OCI-LY1 (cell line): ENCODE results near the gene SH3D19.

ENCODE experiments used
- H2AFZ ChIP-seq: fragments of 200-600 bp; sonication (generic), shearing (Covaris generic); 2 replicates; pipeline ENCODE4 v1.6.0; 2014; ENCODE audit warnings: antibody characterized with exemption, mild to moderate bottlenecking, low read length
- H3F3A ChIP-seq: fragments of 200-600 bp; sonication (generic), shearing (Covaris generic); 2 replicates; pipeline ENCODE4 v1.6.0; 2014; ENCODE audit warnings: mild to moderate bottlenecking, antibody characterized with exemption, low read length, moderate library complexity; ENCODE audit not compliant: insufficient read depth
- H3K27ac ChIP-seq: fragments of 200-600 bp; sonication (generic); 2 replicates; pipeline ENCODE4 v1.5.1; 2014; ENCODE audit warnings: low read length, mixed run types, mild to moderate bottlenecking, low read depth; ENCODE audit not compliant: poor library complexity, severe bottlenecking
- H3K27me3 ChIP-seq: fragments of 200-600 bp; sonication (generic); 2 replicates; pipeline ENCODE4 v1.6.0; 2014; ENCODE audit warnings: antibody characterized with exemption, mild to moderate bottlenecking, low read length, moderate library complexity; ENCODE audit not compliant: insufficient read depth
- H3K36me3 ChIP-seq: fragments of 200-600 bp; sonication (generic); 2 replicates; pipeline ENCODE4 v1.6.1; 2014; ENCODE audit warnings: mild to moderate bottlenecking, antibody characterized with exemption, low read length, moderate library complexity, mixed read lengths; ENCODE audit not compliant: insufficient read depth
- H3K4me1 ChIP-seq: fragments of 200-600 bp; sonication (generic); 2 replicates; pipeline ENCODE4 v1.5.1; 2014; ENCODE audit warnings: mild to moderate bottlenecking, low read length, moderate library complexity; ENCODE audit not compliant: insufficient read depth, severe bottlenecking
- H3K4me2 ChIP-seq: fragments of 200-600 bp; sonication (generic), shearing (Covaris generic); 2 replicates; pipeline ENCODE4 v1.6.1; 2014; ENCODE audit warnings: low read length
- H3K4me3 ChIP-seq: fragments of 200-600 bp; sonication (generic); 2 replicates; pipeline ENCODE4 v1.5.1; 2014; ENCODE audit warnings: low read length, low read depth, mild to moderate bottlenecking, mixed read lengths; ENCODE audit not compliant: poor library complexity, severe bottlenecking
- H3K79me2 ChIP-seq: fragments of 200-600 bp; shearing (Covaris generic); 2 replicates; pipeline ENCODE4 v1.6.1; 2016; ENCODE audit warnings: mixed run types, low read length, mixed read lengths; ENCODE audit not compliant: insufficient read depth
- H3K9ac ChIP-seq: fragments of 200-600 bp; sonication (generic), shearing (Covaris generic); 2 replicates; pipeline ENCODE4 v1.6.1; 2014; ENCODE audit warnings: mild to moderate bottlenecking, low read length, mixed read lengths
- H3K9me2 ChIP-seq: fragments of 200-600 bp; sonication (generic), shearing (Covaris generic); 2 replicates; pipeline ENCODE4 v1.6.1; 2014; ENCODE audit warnings: low read depth, mild to moderate bottlenecking, low read length, mixed read lengths
- H3K9me3 ChIP-seq: fragments of 200-600 bp; shearing (Covaris generic); 2 replicates; pipeline ENCODE4 v1.6.1; 2014; ENCODE audit warnings: low read length, mixed read lengths
- H4K20me1 ChIP-seq: fragments of 200-600 bp; sonication (generic), shearing (Covaris generic); 2 replicates; pipeline ENCODE4 v1.6.0; 2016; ENCODE audit warnings: mild to moderate bottlenecking, low read length; ENCODE audit not compliant: insufficient read depth
- CTCF ChIP-seq: fragments of 200-600 bp; sonication (generic), shearing (Covaris generic); IDR thresholded peaks from 2 replicates; pipeline ENCODE4 v1.5.1; 2017; ENCODE audit warnings: mild to moderate bottlenecking, antibody characterized with exemption, low read length, moderate library complexity, mixed read lengths
- EZH2 ChIP-seq: fragments of 200-600 bp; sonication (generic), shearing (Covaris generic); IDR thresholded peaks from 2 replicates; pipeline ENCODE4 v1.8.0; 2017; ENCODE audit warnings: borderline replicate concordance, mixed run types, mild to moderate bottlenecking, antibody characterized with exemption, low read length, moderate library complexity, mixed read lengths

The SH3D19 gene

DNA sequence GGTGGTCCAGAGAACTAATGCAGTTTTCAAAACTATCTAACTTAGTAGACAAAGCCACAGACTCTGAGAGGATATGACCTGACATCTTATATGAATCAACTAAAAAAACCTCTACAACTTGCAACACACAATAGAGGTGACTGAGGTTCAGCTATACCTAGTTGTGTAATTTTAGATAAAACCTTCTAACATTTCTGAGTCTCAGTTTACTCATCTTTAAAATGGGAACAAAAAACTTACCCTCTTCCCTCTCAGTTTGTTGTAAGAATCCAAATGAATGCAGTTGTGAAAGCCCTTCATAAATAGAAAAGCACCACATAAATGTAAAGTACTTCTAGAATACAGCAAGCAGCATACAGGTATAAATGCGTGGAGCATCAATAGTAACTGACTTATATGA, 5.9 kb downstream of the SH3D19 start:
- Histone ChIP-seq H3K79me2 (no peaks in the 10 kb centered on the region), H3K9me2 (no peaks in the 10 kb centered on the region), H3K27me3 (no peaks in the 10 kb centered on the region), H3K4me1 (no peaks in the 10 kb centered on the region), H3F3A (no peaks in the 10 kb centered on the region), H3K36me3 (no peaks in the 10 kb centered on the region), H3K4me2 (no peak overlapping the region), H3K27ac (no peak overlapping the region), H2AFZ (no peak overlapping the region), H3K9me3 (no peaks in the 10 kb centered on the region), H4K20me1 (no peaks in the 10 kb centered on the region), H3K9ac (no peak overlapping the region), H3K4me3 (no peak overlapping the region)
- TF ChIP-seq CTCF (no peak), EZH2 (no peak)

GRCh38 chr4:151318307-151319006, 6.9 kb downstream of the SH3D19 start:
- H3K79me2 ChIP-seq, result no peaks in the 10 kb centered on the region
- no peak overlapping the region for H2AFZ ChIP-seq
- no peak overlapping the region for H3K4me3 ChIP-seq
- H3K9me3 ChIP-seq, result no peaks in the 10 kb centered on the region
- no peak overlapping the region for H3K4me2 ChIP-seq
- no peaks in the 10 kb centered on the region for H3K9me2 ChIP-seq
- TF ChIP-seq CTCF (no peak), EZH2 (no peak)
- H3K4me1 ChIP-seq, result no peaks in the 10 kb centered on the region
- H3K27ac ChIP-seq, result no peak overlapping the region
- no peak overlapping the region for H3K9ac ChIP-seq
- no peaks in the 10 kb centered on the region for H3K36me3 ChIP-seq
- no peaks in the 10 kb centered on the region for H4K20me1 ChIP-seq
- H3F3A ChIP-seq, result no peaks in the 10 kb centered on the region
- H3K27me3 ChIP-seq, result no peaks in the 10 kb centered on the region

DNA sequence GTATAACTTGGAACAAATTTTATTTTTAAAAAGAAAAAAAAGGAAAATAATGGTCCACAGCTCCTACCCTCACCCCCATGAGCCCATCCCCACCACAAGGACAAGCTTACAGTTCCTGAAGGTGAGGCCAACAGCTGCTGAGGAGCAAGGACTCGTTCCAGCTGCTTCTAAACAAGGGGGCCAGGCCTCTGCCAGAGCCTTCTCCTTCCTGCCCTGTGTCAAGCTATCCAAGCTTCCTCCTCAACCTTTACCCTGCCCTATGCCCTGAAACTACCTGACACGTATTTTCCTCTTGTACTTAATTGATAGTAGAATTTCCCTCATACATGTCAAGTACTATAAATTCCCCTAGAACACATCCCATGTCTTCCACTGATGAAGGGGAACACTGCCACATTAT, 8.8 kb downstream of the SH3D19 start:
- H3K9me3 ChIP-seq, result no peaks in the 10 kb centered on the region
- TF ChIP-seq CTCF (no peak), EZH2 (no peak)
- no peaks in the 10 kb centered on the region for H3F3A ChIP-seq
- no peaks in the 10 kb centered on the region for H3K27me3 ChIP-seq
- H3K4me1 ChIP-seq, result no peaks in the 10 kb centered on the region
- no peaks in the 10 kb centered on the region for H3K9me2 ChIP-seq
- no peak overlapping the region for H3K4me3 ChIP-seq
- H3K36me3 ChIP-seq, result no peaks in the 10 kb centered on the region
- H4K20me1 ChIP-seq, result no peaks in the 10 kb centered on the region
- H3K9ac ChIP-seq, result no peak overlapping the region
- H2AFZ ChIP-seq, result no peak overlapping the region
- no peak overlapping the region for H3K27ac ChIP-seq
- H3K4me2 ChIP-seq, result no peak overlapping the region
- H3K79me2 ChIP-seq, result no peaks in the 10 kb centered on the region
